SKM-1 treated with dmso at 0.1 percent for 144 hours (cell line): ENCODE results near the gene IGF2BP2.

Source experiments
- DNase-seq: peaks from one replicate; lab custom pipeline; 2025; ENCODE audit not compliant: unreplicated experiment; lab: John Stamatoyannopoulos, UW

Gene IGF2BP2

GRCh38 chr3:185767002-185767688, 57.7 kb downstream of the IGF2BP2 start:
- DNase-seq = no peak

GRCh38 chr3:185766329-185767001, 58.4 kb downstream of the IGF2BP2 start:
- DNase-seq = no peak

- no peak for DNase-seq
Observed at GRCh38 chr3:185764980-185765370, 59.9 kb downstream of the IGF2BP2 start.

GRCh38 chr3:185764163-185764979, 60.5 kb downstream of the IGF2BP2 start:
- no peak for DNase-seq

- DNase-seq = no peak
Observed at GRCh38 chr3:185763347-185764005, 61.4 kb downstream of the IGF2BP2 start.

GRCh38 chr3:185760550-185760949, 64.3 kb downstream of the IGF2BP2 start:
- no peak for DNase-seq

GRCh38 chr3:185760088-185760487, 64.8 kb downstream of the IGF2BP2 start:
- DNase-seq = no peak

- no peak for DNase-seq
Observed at GRCh38 chr3:185759512-185759911, 65.3 kb downstream of the IGF2BP2 start.

GRCh38 chr3:185758912-185759311, 65.9 kb downstream of the IGF2BP2 start:
- DNase-seq = no peak

GRCh38 chr3:185757176-185757575, 67.7 kb downstream of the IGF2BP2 start:
- no peak for DNase-seq

GRCh38 chr3:185756477-185756876, 68.4 kb downstream of the IGF2BP2 start:
- no peak for DNase-seq

GRCh38 chr3:185754920-185755319, 69.9 kb downstream of the IGF2BP2 start:
- no peak for DNase-seq

GRCh38 chr3:185753354-185753753, 71.5 kb downstream of the IGF2BP2 start:
- no peak for DNase-seq

- no peak for DNase-seq
Observed at GRCh38 chr3:185750702-185751101, 74.1 kb downstream of the IGF2BP2 start.

- no peak for DNase-seq
Observed at GRCh38 chr3:185750015-185750414, 74.8 kb downstream of the IGF2BP2 start.

- no peak for DNase-seq
Observed at GRCh38 chr3:185746470-185746869, 78.4 kb downstream of the IGF2BP2 start.

GRCh38 chr3:185744997-185745843, 79.6 kb downstream of the IGF2BP2 start:
- DNase-seq = no peak

GRCh38 chr3:185741586-185741985, 83.3 kb downstream of the IGF2BP2 start:
- DNase-seq = no peak

- no peak for DNase-seq
Observed at GRCh38 chr3:185740133-185740532, 84.7 kb downstream of the IGF2BP2 start.

GRCh38 chr3:185739264-185739701, 85.6 kb downstream of the IGF2BP2 start:
- DNase-seq = no peak
